Tibial nerve (tissue), 4 donors: Measurements from ENCODE around the gene ANKRD39. TPM values are rescaled to one million over a fixed set of nuclear protein-coding genes. Genes with fewer than 3 reads are reported as not detected.

Experiments used
- DNase-seq, 2 donors: peaks; one replicate each; pipeline ENCODE4 v3.0.0-alpha.2; 2019; ENCODE audit warnings: low spot score in 2 of 2
- H3K27ac ChIP-seq, 4 donors: fragments of 200-600 bp; sonication (generic) in 3 of 4; one replicate each; pipeline ENCODE4 v1.5.1; 2017 to 2019; ENCODE audit warnings: mild to moderate bottlenecking in 1 of 4
- H3K27me3 ChIP-seq, 2 donors: fragments of 200-600 bp; sonication (generic) in 1 of 2; one replicate each; pipeline versions ENCODE4 v1.5.1 to v1.6.0; 2017 to 2019
- H3K36me3 ChIP-seq, 3 donors: fragments of 200-600 bp; sonication (generic); one replicate each; pipeline ENCODE4 v1.5.1; 2018 to 2019
- H3K4me1 ChIP-seq, 4 donors: fragments of 200-600 bp; sonication (generic) in 3 of 4; one replicate each; pipeline ENCODE4 v1.5.1; 2017 to 2019
- H3K4me3 ChIP-seq, 4 donors: fragments of 200-600 bp; sonication (generic) in 3 of 4; one replicate each; pipeline ENCODE4 v1.5.1; 2017 to 2019; ENCODE audit warnings: mild to moderate bottlenecking in 1 of 4, moderate library complexity in 1 of 4
- H3K9me3 ChIP-seq, 4 donors: fragments of 200-600 bp; sonication (generic) in 3 of 4; one replicate each; pipeline ENCODE4 v1.5.1; 2017 to 2019
- CTCF ChIP-seq, 5 experiments: fragments of 200-600 bp in 3 of 5; fragments of 450-650 bp in 2 of 5; sonication (generic) in 3 of 5; IDR thresholded peaks; one replicate each; pipeline ENCODE4 v1.5.1; 2016 to 2019; ENCODE audit warnings: antibody characterized with exemption in 5 of 5, mild to moderate bottlenecking in 3 of 5, moderate library complexity in 2 of 5
- EP300 ChIP-seq, 2 donors: sonication (generic); formaldehyde crosslinking; IDR thresholded peaks; one replicate each; pipeline ENCODE4 v1.6.1; 2017; ENCODE audit warnings: antibody characterized with exemption in 2 of 2, mild to moderate bottlenecking in 1 of 2
- POLR2A ChIP-seq, 2 donors: fragments of 450-650 bp; IDR thresholded peaks; one replicate each; pipeline ENCODE4 v1.6.1; 2017; ENCODE audit warnings: antibody characterized with exemption in 2 of 2, mild to moderate bottlenecking in 2 of 2, moderate library complexity in 2 of 2
- WGBS, 2 donors: methylation state at CpG; one replicate each; pipeline ENCODE4 v1.1.5; 2018; 5-methylcytosine and 5-hydroxymethylcytosine counted together
- total RNA-seq, 4 donors: library from RNA; depleted of rRNA; stranded (reverse); fragments of >200 nt; gene quantifications; one replicate each; pipeline ENCODE4 v1.1.0, GENCODE V29; 2016

The ANKRD39 gene
- total RNA-seq, 4 donors from 2014 or later, result 13.8 to 23.7 (median 19.5) TPM

GRCh38 chr2:96830044-96830562 is 27.7 kb downstream of the ANKRD39 start:
- WGBS, 2 donors, result 59 to 69% methylated on average over 4 to 5 of the region's 5 CpGs
- no peak for DNase-seq
- TF ChIP-seq EP300 (IDR thresholded peaks at IDR 0.05), result no peak
- TF ChIP-seq POLR2A (IDR thresholded peaks at IDR 0.05), result no peak
- no peak for TF ChIP-seq CTCF (IDR thresholded peaks at IDR 0.05)
- Histone ChIP-seq H3K36me3 (peaks cover 7 to 100% (median 13%) of the 10 kb centered on the region in 3 donors), H3K4me1 (peaks cover 0 to 20% (median 9%) of the 10 kb centered on the region in 4 donors), H3K27me3 (no peaks in the 10 kb centered on the region), H3K4me3 (no peak overlapping the region), H3K9me3 (no peaks in the 10 kb centered on the region), H3K27ac (no peak overlapping the region)

GRCh38 chr2:96828874-96829273 is 28.9 kb downstream of the ANKRD39 start:
- H3K4me3 ChIP-seq, result no peak overlapping the region
- WGBS, 2 donors, result 95% methylated on average over 13 of the region's 13 CpGs
- H3K36me3 ChIP-seq, result peaks cover 7 to 97% (median 13%) of the 10 kb centered on the region in 3 donors
- no peak for DNase-seq
- TF ChIP-seq POLR2A (IDR thresholded peaks at IDR 0.05) (no peak), EP300 (IDR thresholded peaks at IDR 0.05) (no peak), CTCF (IDR thresholded peaks at IDR 0.05) (no peak)
- peaks cover 0 to 26% (median 9%) of the 10 kb centered on the region in 4 donors for H3K4me1 ChIP-seq
- no peak overlapping the region for H3K27ac ChIP-seq
- no peaks in the 10 kb centered on the region for H3K27me3 ChIP-seq
- H3K9me3 ChIP-seq, result no peaks in the 10 kb centered on the region

GRCh38 chr2:96828436-96828835 is 29.4 kb downstream of the ANKRD39 start:
- TF ChIP-seq POLR2A (IDR thresholded peaks at IDR 0.05) (no peak), EP300 (IDR thresholded peaks at IDR 0.05) (no peak), CTCF (IDR thresholded peaks at IDR 0.05) (no peak)
- no peaks in the 10 kb centered on the region for H3K27me3 ChIP-seq
- H3K9me3 ChIP-seq, result no peaks in the 10 kb centered on the region
- peaks cover 7 to 97% (median 13%) of the 10 kb centered on the region in 3 donors for H3K36me3 ChIP-seq
- WGBS, 2 donors, result 92 to 96% methylated on average over 14 of the region's 14 CpGs
- DNase-seq, result no peak
- no peak overlapping the region for H3K27ac ChIP-seq
- peaks cover 0 to 27% (median 8%) of the 10 kb centered on the region in 4 donors for H3K4me1 ChIP-seq
- no peak overlapping the region for H3K4me3 ChIP-seq

- Histone ChIP-seq H3K4me3 (no peak overlapping the region), H3K36me3 (peaks cover 7 to 95% (median 13%) of the 10 kb centered on the region in 3 donors), H3K27me3 (no peaks in the 10 kb centered on the region), H3K9me3 (no peaks in the 10 kb centered on the region), H3K27ac (no peak overlapping the region), H3K4me1 (peaks cover 0 to 20% (median 3%) of the 10 kb centered on the region in 4 donors)
- no peak for DNase-seq
- TF ChIP-seq CTCF (IDR thresholded peaks at IDR 0.05) (no peak), POLR2A (IDR thresholded peaks at IDR 0.05) (no peak), EP300 (IDR thresholded peaks at IDR 0.05) (no peak)
- WGBS, 2 donors, result 88% methylated on average over 21 to 22 of the region's 22 CpGs
Observed at GRCh38 chr2:96826546-96827278, 31.1 kb downstream of the ANKRD39 start.

GRCh38 chr2:96825057-96825456 is 32.8 kb downstream of the ANKRD39 start:
- Histone ChIP-seq H3K27ac (no peak overlapping the region), H3K9me3 (no peaks in the 10 kb centered on the region), H3K27me3 (no peaks in the 10 kb centered on the region), H3K4me3 (no peak overlapping the region), H3K36me3 (peaks cover 5 to 82% (median 13%) of the 10 kb centered on the region in 3 donors), H3K4me1 (peaks cover 0 to 36% (median 9%) of the 10 kb centered on the region in 4 donors)
- DNase-seq, result no peak
- TF ChIP-seq CTCF (IDR thresholded peaks at IDR 0.05), result no peak
- TF ChIP-seq POLR2A (IDR thresholded peaks at IDR 0.05), result no peak
- TF ChIP-seq EP300 (IDR thresholded peaks at IDR 0.05), result no peak
- WGBS, 2 donors, result 91% methylated on average over 14 of the region's 14 CpGs
